ENCODE data around the gene DNAH14. TPM values are rescaled to one million over a fixed set of nuclear protein-coding genes. Genes with fewer than 3 reads are reported as not detected.

Gene DNAH14
- total RNA-seq, 1 experiment from 2014 or later = 69.7 TPM

GRCh38 chr1:225410036-225410435, 480.6 kb downstream of the DNAH14 start:
- ChIA-PET POLR2A (interaction anchor here (0.6 to 2.4 kb wide), 7 partner anchors 9 to 673 kb away, joined by 3 to 8 read pairs (median 3); partner anchors contain the start of gene LBR), CTCF (interaction anchor here (0.6 to 0.8 kb wide), 2 partner anchors 54 to 92 kb away, joined by 3 read pairs; no protein-coding TSS in a partner anchor)
- Mint-ChIP-seq H3K27me3 (ENCODE audit: insufficient read depth, unreplicated experiment) (no peaks in the 10 kb centered on the region), H3K9me3 (ENCODE audit: unreplicated experiment) (no peaks in the 10 kb centered on the region), H3K4me3 (ENCODE audit: unreplicated experiment) (no peak overlapping the region), H3K27ac (ENCODE audit: low read depth, unreplicated experiment) (no peak overlapping the region), H3K4me1 (ENCODE audit: insufficient read depth, unreplicated experiment) (no peaks in the 10 kb centered on the region), H3K36me3 (ENCODE audit: insufficient read depth, unreplicated experiment) (peaks cover 65% of the 10 kb centered on the region)
- BruUV-seq (replicated peaks) = no TSS peak
- no peak for TF ChIP-seq CTCF (IDR thresholded peaks at IDR 0.05; ENCODE audit: unreplicated experiment)
- intact Hi-C loops (cut with micrococcal nuclease) = no loop called here
- no peak for DNase-seq (ENCODE audit: unreplicated experiment)

- no peaks in the 10 kb centered on the region for H3K9me3 Mint-ChIP-seq (ENCODE audit: unreplicated experiment)
- BruUV-seq (replicated peaks) = no TSS peak
- peaks cover 69% of the 10 kb centered on the region for H3K36me3 Mint-ChIP-seq (ENCODE audit: insufficient read depth, unreplicated experiment)
- DNase-seq (ENCODE audit: unreplicated experiment) = no peak
- H3K27me3 Mint-ChIP-seq (ENCODE audit: insufficient read depth, unreplicated experiment) = no peaks in the 10 kb centered on the region
- CTCF ChIA-PET = interaction anchor here (4.8 kb wide), 1 partner anchor 14 kb away, joined by 31 read pairs; no protein-coding TSS in a partner anchor
- no peak overlapping the region for H3K4me3 Mint-ChIP-seq (ENCODE audit: unreplicated experiment)
- intact Hi-C loops (cut with micrococcal nuclease) = no loop called here
- POLR2A ChIA-PET = interaction anchor here (0.6 to 7.3 kb wide), 3 partner anchors 14 to 29 kb away, joined by 3 to 67 read pairs (median 3); partner anchors contain the start of gene LBR
- peaks cover 7% of the 10 kb centered on the region for H3K4me1 Mint-ChIP-seq (ENCODE audit: insufficient read depth, unreplicated experiment)
- no peak for TF ChIP-seq CTCF (IDR thresholded peaks at IDR 0.05; ENCODE audit: unreplicated experiment)
- no peak overlapping the region for H3K27ac Mint-ChIP-seq (ENCODE audit: low read depth, unreplicated experiment)
Observed at GRCh38 chr1:225412321-225412720, 482.8 kb downstream of the DNAH14 start.

GRCh38 chr1:225412803-225413351, 483.4 kb downstream of the DNAH14 start:
- no peaks in the 10 kb centered on the region for H3K9me3 Mint-ChIP-seq (ENCODE audit: unreplicated experiment)
- TF ChIP-seq CTCF (IDR thresholded peaks at IDR 0.05; ENCODE audit: unreplicated experiment) = no peak
- no peak for DNase-seq (ENCODE audit: unreplicated experiment)
- BruUV-seq (replicated peaks) = no TSS peak
- POLR2A ChIA-PET = interaction anchor here (0.7 to 7.3 kb wide), 4 partner anchors 8 to 42 kb away, joined by 3 to 67 read pairs (median 4); partner anchors contain the start of gene LBR
- H3K4me3 Mint-ChIP-seq (ENCODE audit: unreplicated experiment) = no peak overlapping the region
- H3K27ac Mint-ChIP-seq (ENCODE audit: low read depth, unreplicated experiment) = no peak overlapping the region
- CTCF ChIA-PET = interaction anchor here (4.8 kb wide), 1 partner anchor 13 kb away, joined by 31 read pairs; no protein-coding TSS in a partner anchor
- H3K4me1 Mint-ChIP-seq (ENCODE audit: insufficient read depth, unreplicated experiment) = peaks cover 7% of the 10 kb centered on the region
- H3K36me3 Mint-ChIP-seq (ENCODE audit: insufficient read depth, unreplicated experiment) = peaks cover 71% of the 10 kb centered on the region
- no peaks in the 10 kb centered on the region for H3K27me3 Mint-ChIP-seq (ENCODE audit: insufficient read depth, unreplicated experiment)
- intact Hi-C loops (cut with micrococcal nuclease) = no loop called here

GRCh38 chr1:225413708-225414375, 484.4 kb downstream of the DNAH14 start:
- Mint-ChIP-seq H3K4me3 (ENCODE audit: unreplicated experiment) (no peak overlapping the region), H3K27me3 (ENCODE audit: insufficient read depth, unreplicated experiment) (no peaks in the 10 kb centered on the region), H3K4me1 (ENCODE audit: insufficient read depth, unreplicated experiment) (peaks cover 7% of the 10 kb centered on the region), H3K9me3 (ENCODE audit: unreplicated experiment) (no peaks in the 10 kb centered on the region), H3K36me3 (ENCODE audit: insufficient read depth, unreplicated experiment) (peaks cover 80% of the 10 kb centered on the region), H3K27ac (ENCODE audit: low read depth, unreplicated experiment) (no peak overlapping the region)
- POLR2A ChIA-PET = interaction anchor here (0.7 to 7.3 kb wide), 3 partner anchors 9 to 12 kb away, joined by 3 to 67 read pairs (median 4); partner anchors contain the start of gene LBR
- CTCF ChIA-PET = interaction anchor here (1.3 to 4.8 kb wide), 3 partner anchors 12 to 94 kb away, joined by 3 to 31 read pairs (median 7); no protein-coding TSS in a partner anchor
- intact Hi-C loops (cut with micrococcal nuclease) = no loop called here
- TF ChIP-seq CTCF (IDR thresholded peaks at IDR 0.05; ENCODE audit: unreplicated experiment) = no peak
- no TSS peak for BruUV-seq (replicated peaks)
- no peak for DNase-seq (ENCODE audit: unreplicated experiment)
